Epithelial cell of esophagus (primary cell): ENCODE measurements around the gene HPSE2.
A peak's percentile ranks its signal among the peaks of the same experiment; 100 is the strongest.

Source experiments
- DNase-seq: peaks from one replicate; pipeline ENCODE4 v3.0.0; 2010; ENCODE audit warnings: low read depth
- H3K4me3 ChIP-seq: 2 replicates; pipeline ENCODE4 v1.5.1; 2011; ENCODE audit warnings: mild to moderate bottlenecking, low read length, control low read depth
- TF ChIP-seq, protein P1 (sequence below): IDR thresholded peaks from 2 replicates; pipeline ENCODE4 v1.5.1; 2011; ENCODE audit warnings: low read depth, mild to moderate bottlenecking, low read length, control low read depth, inconsistent platforms; ENCODE audit not compliant: insufficient read depth; ENCODE audit errors: missing control alignments

Gene HPSE2

DNA sequence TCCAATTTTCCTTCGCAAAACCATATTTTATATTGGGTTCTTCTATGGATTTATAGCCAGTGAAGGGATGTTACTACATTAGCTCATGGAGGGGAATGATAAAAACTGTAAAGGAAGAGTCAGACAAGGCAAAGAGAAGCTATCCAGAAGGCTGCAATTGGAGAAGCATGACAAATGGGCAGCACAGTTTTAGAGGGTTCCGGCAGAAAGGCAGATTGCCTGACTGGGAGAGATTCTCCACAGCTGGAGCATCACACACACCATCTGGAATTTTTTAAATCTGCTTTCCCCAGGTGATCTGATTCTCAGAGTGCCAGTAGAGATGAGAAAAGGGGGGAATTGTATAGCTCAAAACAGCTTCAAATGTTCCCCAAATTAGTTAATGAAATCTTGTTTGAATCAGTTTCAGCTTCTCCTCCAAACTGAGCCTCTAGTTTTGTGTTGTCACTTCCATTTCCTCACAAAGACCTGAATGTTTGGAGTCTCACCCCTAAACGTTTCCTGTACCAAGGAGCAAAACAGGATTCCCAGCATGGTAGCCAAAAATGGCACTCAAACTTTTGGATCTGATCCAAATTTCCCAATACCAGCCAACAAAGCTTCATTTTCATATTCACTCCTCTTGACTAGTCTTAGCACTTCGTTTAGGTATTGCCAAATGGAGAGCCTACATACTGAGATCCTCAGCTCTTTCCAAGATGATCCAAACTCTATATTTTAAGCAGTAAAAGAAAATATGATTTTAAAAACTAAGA, 177.5 kb downstream of the HPSE2 start:
- no peak overlapping the region for H3K4me3 ChIP-seq
- peak; percentile 1 for DNase-seq
- TF ChIP-seq, protein P1, sequence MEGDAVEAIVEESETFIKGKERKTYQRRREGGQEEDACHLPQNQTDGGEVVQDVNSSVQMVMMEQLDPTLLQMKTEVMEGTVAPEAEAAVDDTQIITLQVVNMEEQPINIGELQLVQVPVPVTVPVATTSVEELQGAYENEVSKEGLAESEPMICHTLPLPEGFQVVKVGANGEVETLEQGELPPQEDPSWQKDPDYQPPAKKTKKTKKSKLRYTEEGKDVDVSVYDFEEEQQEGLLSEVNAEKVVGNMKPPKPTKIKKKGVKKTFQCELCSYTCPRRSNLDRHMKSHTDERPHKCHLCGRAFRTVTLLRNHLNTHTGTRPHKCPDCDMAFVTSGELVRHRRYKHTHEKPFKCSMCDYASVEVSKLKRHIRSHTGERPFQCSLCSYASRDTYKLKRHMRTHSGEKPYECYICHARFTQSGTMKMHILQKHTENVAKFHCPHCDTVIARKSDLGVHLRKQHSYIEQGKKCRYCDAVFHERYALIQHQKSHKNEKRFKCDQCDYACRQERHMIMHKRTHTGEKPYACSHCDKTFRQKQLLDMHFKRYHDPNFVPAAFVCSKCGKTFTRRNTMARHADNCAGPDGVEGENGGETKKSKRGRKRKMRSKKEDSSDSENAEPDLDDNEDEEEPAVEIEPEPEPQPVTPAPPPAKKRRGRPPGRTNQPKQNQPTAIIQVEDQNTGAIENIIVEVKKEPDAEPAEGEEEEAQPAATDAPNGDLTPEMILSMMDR: no peak

DNA sequence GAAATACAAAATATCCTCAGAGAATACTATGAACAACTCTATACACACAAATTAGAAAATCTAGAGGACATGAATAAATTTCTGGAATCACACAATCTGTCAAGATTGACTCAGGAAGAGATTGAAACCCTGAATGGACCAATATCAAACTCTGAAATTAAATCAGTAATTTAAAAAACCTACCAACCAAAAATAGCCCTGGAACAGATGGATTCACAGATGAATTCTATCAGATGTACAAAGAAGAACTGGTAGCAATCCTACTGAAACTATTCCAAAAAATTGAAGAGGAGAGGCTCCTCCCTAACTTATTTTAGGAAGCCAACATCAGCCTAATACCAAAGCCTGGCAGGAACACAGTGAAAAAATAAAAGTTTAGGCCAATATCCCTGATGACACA, 190.0 kb downstream of the HPSE2 start:
- no peak for DNase-seq
- TF ChIP-seq, protein P1: no peak
- H3K4me3 ChIP-seq: no peak overlapping the region

DNA sequence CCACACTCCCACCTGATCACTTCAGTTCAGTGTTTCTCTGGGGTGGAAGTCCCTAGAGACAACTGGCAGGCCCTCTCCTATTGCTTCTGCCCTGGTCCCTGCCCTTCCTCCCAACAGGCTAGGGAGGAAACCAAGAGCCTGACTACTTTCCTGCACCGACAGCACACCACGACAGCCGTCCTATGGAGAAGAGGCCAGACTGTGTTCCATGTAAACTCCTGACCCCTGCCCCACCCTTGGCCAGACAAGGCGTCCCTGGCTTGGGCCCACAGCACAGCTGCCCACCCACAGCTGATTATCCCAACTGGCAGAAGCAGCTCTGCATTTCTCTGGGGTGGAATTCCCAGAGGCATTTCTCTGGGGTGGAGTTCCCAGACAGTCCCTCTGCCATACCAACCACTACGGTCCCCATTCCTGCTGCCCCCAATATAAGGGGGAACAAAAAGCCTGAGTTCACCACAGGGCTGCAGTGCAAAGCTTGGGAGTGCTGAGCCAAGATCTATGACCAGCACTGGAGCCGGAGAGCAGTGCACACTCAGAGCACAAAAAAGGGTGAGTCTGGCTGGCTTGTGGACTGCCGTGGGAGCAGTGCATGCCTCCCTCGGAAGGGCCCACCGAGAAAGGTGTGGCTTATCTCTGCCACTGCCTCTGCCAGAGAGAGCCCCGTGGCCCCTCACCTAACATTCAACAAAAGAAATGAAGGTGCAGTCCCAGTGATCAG, 193.4 kb downstream of the HPSE2 start:
- no peak for DNase-seq

DNA sequence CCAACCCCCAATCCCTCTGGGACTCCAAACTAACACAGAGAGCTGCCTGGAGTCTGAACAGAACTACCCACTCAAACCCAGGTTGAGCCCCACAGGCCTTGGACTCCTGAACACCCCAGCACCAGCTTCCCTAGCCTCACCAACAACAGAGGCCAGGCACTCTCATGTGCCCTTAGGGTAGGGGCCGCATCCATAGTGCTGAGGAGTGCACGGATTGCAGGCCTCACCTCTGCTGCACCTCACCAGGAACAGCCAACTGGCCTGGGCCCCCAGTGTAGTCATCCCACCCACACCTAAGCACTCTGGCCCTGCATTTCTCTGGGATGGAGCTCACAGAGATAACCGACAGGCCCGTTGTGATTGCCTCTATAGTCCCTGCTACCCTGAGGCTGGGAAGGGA, 194.2 kb downstream of the HPSE2 start:
- H3K4me3 ChIP-seq: no peak overlapping the region
- DNase-seq: no peak
- TF ChIP-seq, protein P1: no peak

More for the DNA sequence above, 193.4 kb downstream of the HPSE2 start:
- TF ChIP-seq, protein P1: no peak
- no peak overlapping the region for H3K4me3 ChIP-seq

DNA sequence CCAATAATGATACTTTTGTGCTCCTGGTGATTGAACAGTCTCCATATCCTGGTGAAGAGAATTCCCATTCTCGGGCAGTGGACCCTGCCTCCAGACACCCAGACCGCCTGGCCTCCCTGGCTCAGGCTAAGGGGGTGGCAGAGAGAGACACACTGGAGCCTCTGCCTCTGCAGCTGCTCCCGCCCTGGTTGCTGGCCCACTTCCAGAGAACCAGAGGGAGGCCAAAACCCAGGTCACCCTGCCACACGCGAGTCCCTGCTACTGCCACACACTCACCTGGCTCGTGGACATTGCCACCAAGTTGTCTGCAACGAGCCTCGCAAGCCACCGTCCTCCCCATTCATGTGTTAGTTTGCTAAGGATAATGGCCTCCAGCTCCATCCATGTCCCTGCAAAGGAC, 221.8 kb downstream of the HPSE2 start:
- TF ChIP-seq, protein P1: no peak
- H3K4me3 ChIP-seq: no peak overlapping the region
- no peak for DNase-seq

DNA sequence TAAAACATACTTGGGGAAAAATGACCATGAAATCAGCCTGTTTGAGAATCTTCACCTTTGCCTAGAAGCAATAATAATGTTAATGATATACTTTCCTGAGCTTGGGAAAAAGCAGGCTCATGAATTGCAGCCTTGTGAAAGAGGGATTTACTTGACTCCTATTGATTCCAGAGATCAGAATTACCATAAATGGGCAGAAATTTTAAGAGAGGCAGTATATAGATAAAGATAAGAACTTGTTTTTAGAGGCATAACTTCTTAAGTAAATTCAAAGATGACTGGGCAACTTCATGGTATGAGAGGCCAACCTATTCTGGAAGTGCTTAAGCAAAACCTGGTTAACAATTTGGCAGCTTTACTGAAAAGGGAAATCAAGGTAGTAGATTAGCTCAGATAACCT, 225.4 kb downstream of the HPSE2 start:
- H3K4me3 ChIP-seq: no peak overlapping the region
- no peak for DNase-seq
- TF ChIP-seq, protein P1: no peak
